Stimulated activated naive CD4-positive, alpha-beta T cell (primary cell): Measurements from ENCODE around the gene PSG11.
"Not testable (repeated sequence)": the region's sequence is repeated elsewhere in the genome, so short reads cannot be mapped to it uniquely, and the experiment has no call there.

ENCODE experiments used
- DNase-seq, 6 experiments: peaks; one replicate each; lab custom pipeline; 2025; lab: John Stamatoyannopoulos, UW

The PSG11 gene

DNA sequence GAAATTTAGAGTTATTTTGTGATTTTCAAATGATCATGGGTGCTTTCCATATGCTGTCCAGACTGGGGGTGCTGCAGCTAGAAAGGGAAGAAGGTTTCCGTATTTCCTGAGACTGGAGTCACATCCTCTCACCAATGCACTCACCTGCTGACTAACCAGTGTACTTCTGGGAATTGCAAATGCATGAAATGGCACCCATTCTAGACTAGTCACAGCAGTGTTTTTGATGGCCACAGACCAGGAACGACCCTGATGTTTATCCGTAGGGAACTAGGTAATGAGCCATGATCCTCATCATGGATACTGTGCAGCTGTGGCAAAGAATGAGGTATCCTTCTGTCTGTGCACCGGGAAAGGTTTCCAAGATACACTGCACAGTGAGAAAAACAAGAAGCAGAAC is 37.1 kb downstream of the PSG11 start:
- not testable (repeated sequence) for DNase-seq

GRCh38 chr19:42988206-42988605 is 38.1 kb downstream of the PSG11 start:
- not testable (repeated sequence) for DNase-seq

- no peak for DNase-seq
Measured at GRCh38 chr19:42985588-42985987, 40.7 kb downstream of the PSG11 start.

- not testable (repeated sequence) for DNase-seq
Measured at GRCh38 chr19:42982111-42982510, 44.2 kb downstream of the PSG11 start.

DNA sequence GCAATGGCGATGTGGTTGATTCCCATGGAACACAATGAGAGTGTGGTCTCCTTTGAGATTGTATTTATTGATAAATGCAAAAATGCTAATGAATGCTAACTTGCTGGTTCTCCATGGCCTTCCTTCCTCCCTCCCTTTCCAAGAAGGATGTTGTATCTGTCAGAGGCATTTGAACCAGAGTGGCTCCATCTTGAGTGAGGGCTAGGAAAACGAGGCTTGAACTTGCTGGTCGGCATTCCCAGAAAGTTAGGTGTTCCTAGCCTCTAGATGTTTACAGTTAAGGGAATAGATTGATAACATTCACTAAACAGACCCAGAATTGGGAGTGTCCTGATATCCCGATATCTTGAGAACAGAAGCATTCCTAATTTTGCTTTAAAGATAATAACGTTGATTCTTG is 54.8 kb downstream of the PSG11 start:
- DNase-seq, result not testable (repeated sequence)

DNA sequence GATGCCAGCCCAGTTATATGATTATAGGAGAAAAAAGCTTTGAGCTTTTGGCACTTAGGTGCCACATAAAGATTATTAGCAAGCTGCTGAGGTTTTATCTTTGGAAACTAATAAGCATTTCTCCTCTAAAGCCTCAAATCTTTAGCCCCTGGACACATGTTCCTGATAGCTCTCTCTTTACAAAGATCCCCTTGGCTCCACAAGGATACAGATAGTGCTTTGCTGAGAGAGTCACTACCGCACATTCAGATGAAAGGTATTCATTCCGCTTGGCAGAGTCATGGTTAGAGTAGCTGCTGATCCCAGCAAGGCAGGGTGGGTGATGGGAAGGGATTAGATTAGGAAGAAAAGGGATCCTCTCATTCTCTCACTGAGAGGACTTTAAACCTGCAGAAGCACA is 61.1 kb downstream of the PSG11 start:
- no peak for DNase-seq

- DNase-seq, result no peak
Measured at GRCh38 chr19:42961119-42961518, 65.2 kb downstream of the PSG11 start.
